Middle frontal gyrus (tissue), 1 donor: ENCODE data around the gene PPIF.

Experiments used
- DNase-seq: peaks from one replicate; pipeline ENCODE4 v3.0.0-alpha.2; 2015; ENCODE audit warnings: low spot score; ENCODE audit errors: extremely low spot score

PPIF gene

GRCh38 chr10:79385392-79385795, 38.1 kb downstream of the PPIF start:
- DNase-seq = no peak

DNA sequence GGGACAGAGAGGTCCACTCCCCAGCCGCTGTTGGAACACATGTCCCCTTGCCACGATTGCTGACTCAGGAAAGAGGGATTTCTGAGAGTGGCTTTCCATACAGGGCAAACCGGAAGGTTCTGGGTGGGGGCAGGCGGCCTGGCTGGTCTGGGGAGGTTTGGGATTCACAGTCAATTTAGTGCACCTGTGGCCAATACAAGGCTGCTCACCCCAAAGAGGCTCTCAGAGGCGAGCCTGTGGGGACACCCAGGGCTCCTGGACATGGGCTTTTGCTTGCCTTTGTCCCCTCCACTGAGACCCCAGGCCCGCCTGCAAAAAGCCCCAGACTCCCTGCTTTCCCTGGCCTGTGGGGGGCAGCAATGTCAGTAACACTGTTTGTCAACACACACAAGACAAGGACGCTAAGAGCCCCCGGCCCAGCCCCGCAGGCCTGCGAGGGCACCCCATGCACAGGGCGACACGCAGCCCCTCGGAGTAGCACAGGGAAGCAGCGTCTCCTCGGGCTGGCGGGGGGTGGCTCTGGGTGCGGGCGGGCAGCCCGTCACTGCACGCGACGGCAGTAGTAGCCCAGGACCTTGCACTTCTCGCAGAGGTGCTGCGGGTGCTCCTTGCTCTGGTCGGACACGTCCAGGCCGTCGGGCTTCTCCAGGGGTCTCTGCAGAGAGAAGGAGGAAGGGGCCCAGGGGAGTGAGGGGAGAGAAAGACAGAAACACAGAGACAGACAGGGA, 38.7 kb downstream of the PPIF start:
- no peak for DNase-seq

DNA sequence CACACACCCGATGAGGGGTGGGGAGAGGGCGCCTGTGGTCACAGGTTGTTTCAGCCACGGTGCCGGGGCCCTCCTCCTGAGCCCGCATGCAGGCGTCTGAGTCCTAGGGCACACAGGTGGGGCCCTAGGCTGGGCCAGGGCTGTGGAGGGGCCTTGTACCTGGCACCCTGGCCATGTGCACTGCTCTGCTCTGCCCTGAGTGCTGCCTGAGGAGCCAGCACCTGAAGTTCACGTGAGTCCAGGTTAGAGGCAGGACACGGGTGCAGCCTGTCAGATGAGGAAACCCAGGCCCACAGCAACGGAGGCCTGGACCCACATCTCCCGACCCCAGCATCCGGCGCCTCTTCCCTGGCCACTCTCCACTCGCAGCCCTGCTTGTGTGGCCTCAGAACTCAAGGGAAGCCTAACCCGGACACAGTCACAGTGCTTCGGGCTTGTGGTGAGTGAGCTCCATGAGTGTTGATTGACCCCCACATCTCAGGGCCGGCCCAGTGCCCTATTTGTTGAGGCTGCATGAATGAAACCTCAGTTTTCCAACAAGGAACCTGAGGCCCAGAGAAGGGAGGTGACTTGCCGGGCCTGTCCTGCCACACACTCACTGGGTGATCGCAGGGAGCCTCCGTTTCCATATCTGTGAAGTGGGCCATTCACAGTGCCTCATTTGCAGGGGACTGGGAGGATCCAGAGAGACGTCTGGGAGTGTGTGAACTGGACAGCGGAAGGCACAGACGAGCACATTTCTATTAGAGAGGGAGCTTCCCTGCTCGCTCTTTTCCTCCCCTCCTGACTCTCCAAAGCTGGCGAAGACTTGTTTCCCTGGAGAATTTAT, 39.6 kb downstream of the PPIF start:
- DNase-seq = no peak

GRCh38 chr10:79387466-79387973, 40.3 kb downstream of the PPIF start:
- no peak for DNase-seq

- DNase-seq = no peak
Measured at GRCh38 chr10:79387974-79388850, 40.9 kb downstream of the PPIF start.

DNA sequence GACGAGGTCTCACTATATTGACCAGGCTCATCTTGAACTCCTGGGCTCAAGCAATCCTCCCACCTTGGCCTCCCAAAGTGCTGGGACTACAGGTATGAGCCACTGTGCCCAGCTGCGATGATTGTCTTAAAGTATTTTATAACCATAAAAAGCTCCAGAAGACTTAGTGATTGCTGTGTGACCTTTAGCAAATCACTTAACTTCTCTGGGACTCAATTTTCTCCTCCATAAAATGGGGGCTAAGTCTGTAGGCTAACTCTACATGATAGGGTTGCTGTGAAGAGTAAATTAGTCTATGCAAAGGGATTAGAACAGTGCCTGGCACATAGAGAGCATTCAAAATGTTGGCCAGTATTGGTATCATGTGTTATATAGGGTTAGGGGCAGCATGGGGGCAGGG, 42.8 kb downstream of the PPIF start:
- no peak for DNase-seq

GRCh38 chr10:79390551-79391229, 43.4 kb downstream of the PPIF start:
- no peak for DNase-seq

GRCh38 chr10:79391231-79392019, 44.2 kb downstream of the PPIF start:
- DNase-seq = no peak

DNA sequence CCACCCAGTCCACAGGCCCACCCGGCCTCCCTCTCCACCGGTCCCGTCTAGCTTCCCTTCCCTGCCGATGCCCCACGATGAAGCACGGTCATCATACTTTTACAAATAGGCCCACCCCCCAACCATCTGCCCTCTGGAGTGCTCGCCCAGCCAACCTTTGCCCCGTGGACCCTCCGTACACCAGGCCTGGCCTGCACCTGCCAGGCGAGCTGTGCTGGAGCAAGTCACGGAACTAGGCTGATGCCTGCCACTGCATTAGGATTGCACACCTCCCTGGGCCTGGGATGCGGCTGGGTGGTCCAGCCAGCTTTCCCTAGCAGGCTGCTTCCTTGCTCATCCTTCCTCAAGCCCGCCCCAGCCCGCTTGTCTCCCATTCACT, 44.7 kb downstream of the PPIF start:
- no peak for DNase-seq

DNA sequence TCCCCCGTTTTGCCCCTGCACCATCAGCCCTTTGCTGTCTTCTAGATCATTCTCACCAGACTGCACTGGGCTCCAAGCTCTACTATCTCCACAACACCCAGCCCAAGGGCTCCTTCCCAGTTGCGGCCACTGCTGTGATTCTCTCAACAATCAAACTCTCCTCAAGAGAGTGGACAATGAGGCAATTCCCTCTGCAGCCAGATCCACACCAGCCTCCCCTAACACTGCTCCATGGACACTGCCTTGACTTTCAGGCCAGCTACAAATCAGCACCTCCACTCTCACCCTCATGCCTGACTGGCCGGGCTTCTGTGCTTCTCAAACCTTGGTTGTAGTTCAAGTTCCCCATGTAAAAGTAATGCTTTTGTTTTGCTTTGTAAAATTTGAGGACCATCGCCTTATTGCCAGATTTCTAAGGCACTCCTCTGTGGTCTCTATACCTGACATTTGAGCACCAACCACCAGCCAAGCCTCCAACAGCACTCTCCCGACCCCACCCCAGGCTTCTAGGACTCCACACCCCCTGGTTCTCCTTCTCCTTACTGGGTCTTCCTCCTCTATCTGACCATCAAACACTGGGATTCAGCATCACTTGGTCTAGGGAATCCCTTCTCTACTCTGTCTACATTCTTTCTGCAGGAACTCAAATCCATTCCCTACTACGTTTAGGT, 45.4 kb downstream of the PPIF start:
- no peak for DNase-seq

DNA sequence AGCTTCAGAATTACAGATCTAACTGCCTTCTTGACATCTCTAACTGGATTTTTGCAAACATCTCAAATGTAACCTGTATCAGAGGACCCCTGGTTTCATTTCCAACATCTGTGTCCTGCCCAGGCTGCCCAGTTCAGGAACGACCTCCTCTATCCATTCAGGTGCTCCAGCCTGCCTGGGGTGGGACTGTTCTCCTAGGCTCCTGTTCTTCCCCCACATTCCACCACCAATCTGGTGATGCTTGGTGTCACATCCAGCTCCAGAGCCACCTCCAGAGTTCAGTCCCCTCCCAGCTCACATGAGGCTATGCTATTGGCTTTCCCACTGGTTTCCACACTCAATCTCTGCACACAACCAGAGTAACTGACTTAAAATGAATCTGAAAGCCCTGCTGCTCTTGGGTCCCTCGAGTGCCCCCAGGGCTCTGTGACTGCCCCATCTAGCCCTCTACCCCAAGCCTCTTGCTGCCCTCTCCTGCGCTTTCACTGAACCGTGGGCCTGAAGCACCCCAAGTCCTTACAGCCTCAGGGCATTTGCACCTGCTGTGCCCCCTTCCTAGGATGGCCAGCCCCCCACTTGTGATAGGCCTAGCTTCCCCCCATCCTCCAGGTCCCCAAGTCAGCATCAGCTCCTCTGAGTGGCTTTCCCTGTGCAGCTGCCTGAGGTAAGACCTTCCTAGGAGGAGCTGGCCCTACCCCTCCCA, 46.1 kb downstream of the PPIF start:
- DNase-seq = no peak

- DNase-seq = no peak
Measured at GRCh38 chr10:79393924-79394610, 46.8 kb downstream of the PPIF start.

- no peak for DNase-seq
Measured at GRCh38 chr10:79394664-79395063, 47.4 kb downstream of the PPIF start.

GRCh38 chr10:79396520-79396919, 49.3 kb downstream of the PPIF start:
- DNase-seq = no peak

- DNase-seq = no peak
Measured at GRCh38 chr10:79397051-79397450, 49.8 kb downstream of the PPIF start.

DNA sequence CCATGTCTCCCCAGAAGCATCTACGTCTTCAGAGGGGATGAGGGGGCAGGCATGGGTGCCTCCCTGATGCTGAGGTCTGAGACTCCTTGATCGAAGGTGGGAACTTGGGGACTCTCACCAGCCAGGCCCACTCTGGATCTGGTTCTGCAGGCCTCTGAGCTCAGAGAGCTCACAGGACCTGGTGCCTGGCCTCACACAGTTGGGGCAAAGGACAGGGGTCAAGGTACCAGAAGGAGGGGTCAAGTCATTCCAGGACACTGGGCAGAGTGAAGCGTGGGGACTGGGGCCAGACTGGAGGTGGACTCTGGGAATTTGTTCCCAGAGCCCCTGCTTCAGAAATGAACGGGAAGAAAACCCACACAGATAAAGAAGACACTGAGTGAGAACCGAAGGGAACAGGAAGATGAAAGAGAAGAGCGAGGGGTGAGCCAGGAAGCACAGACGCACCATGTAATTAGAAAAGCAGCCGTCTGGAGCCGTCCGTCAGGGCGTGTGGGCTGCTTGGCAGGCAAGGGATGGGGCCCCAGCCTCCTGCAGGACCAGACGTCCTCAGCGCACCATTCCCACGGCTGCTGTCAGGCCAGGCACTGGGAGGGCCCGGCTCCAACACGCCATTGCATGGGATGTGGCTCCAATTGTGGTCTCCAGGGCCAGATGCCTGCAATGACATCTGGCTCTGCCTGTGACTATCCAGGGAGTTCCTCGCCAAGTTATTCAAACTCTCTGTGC, 50.5 kb downstream of the PPIF start:
- no peak for DNase-seq

DNA sequence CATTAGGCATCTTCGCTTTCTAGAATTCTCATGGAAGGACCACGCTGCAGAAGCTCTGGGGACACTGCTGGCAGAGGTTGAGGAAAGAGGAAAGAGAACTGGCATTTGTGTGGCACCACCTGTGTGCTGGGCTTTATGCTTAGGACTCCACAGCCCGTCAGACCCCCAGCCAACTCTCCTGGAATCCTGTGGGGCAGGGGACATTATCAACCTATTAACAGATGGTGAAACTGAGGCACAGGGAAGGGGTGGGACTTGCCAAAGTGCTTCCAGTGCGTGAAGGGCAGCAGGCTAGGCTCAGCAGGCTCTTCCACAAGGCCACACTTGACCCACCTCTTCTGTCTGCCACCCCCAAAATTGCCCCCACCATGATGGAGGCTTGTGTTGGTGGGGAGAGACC, 51.4 kb downstream of the PPIF start:
- no peak for DNase-seq
